Left lobe of liver (tissue), 2 donors: ENCODE measurements around the gene ACER3. TPM values are rescaled to one million over a fixed set of nuclear protein-coding genes. Genes with fewer than 3 reads are reported as not detected.
"Not testable (repeated sequence)": the region's sequence is repeated elsewhere in the genome, so short reads cannot be mapped to it uniquely, and the experiment has no call there.

Experiments
- ATAC-seq: fragments of 200-7000 bp; cut with Tn5 transposase; one replicate; pipeline ENCODE4 v1.9.1; 2020; ENCODE audit warnings: mild to moderate bottlenecking, moderate library complexity
- DNase-seq: peaks from one replicate; pipeline ENCODE4 v3.0.0-alpha.2; 2020; ENCODE audit warnings: low spot score
- total RNA-seq: library from RNA; stranded (reverse); gene quantifications from one replicate; pipeline ENCODE4 v1.2.1, GENCODE V29; 2021
- donor health status: DM: no; HTN: no; CAD: no; lungs with moderate emphysema.
- donor health status: DM: no; HTN: yes; CAD: no.

Gene ACER3
- total RNA-seq, 1 donor from 2014 or later = 4.8 TPM

- ATAC-seq, DNase-seq: not testable (repeated sequence)
These were observed 2.1 kb downstream of the ACER3 start for GRCh38 chr11:76862794-76863193.

DNA sequence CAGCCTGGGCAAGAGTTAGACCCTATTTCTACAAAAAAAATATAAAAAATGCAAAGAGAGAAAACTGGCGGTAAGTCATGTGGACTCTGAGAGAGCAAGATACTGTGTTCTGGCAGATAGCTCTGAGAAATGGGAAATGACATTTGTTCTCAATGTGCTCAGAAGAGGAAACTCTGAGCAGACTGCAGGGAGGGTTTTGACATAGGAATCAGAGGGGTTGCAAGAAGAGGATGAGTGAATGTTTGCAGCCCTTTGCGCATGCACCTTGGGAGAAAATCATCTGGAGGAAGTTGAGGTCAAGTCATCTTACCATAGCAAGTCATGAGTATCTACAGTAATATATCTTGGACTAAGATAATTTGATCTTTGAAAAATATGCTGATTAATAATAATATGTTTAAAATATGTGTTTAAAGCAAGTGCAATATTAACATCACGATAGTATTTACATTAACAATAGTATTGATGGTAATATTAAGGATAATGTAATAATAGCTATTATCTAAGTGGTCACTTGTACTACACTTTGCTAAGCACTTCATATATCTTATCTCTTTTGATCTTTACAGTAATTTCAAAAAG, 2.6 kb downstream of the ACER3 start:
- ATAC-seq = no peak
- no peak for DNase-seq

GRCh38 chr11:76872959-76873827, 12.5 kb downstream of the ACER3 start:
- ATAC-seq (no peak), DNase-seq (no peak)

- DNase-seq (no peak), ATAC-seq (no peak)
These were observed 17.3 kb downstream of the ACER3 start for GRCh38 chr11:76878014-76878413.

- DNase-seq (no peak), ATAC-seq (no peak)
These were observed 19.6 kb downstream of the ACER3 start for GRCh38 chr11:76880314-76880713.

GRCh38 chr11:76880956-76881355, 20.2 kb downstream of the ACER3 start:
- ATAC-seq (no peak), DNase-seq (no peak)

DNA sequence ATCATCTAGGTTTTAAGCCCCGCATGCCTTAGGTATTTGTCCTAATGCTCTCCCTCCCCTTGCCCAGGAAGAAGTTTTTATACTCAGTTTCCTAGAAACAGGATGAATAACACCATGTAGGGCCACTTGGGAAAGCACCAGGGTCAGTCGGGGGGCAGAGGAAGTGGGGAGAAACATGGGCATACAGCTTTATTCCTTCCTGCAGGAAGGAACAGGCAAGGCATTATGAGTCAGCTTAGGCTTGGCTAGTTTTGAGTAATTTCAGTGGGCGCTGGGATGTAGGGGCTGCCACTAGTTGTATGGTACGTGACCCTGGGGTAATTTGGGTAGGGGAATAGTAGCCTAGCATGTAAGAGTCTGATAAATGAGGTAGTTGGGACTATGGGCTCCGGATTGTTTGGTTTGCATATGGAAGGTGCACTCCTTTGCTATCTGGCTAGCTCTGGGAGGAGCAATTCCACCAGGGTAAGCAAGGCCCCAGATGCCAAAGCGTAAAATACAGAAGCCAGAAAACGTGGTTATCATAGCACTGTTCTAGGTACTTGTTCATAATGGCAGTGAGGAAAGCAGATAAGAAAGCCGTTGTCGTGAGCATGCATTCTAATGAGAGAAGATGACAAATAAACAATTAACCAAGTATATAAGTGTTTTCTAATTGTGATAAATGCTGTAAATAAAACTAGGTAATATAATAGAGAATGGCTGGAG, 24.8 kb downstream of the ACER3 start:
- no peak for DNase-seq
- no peak for ATAC-seq

GRCh38 chr11:76888989-76889388, 28.3 kb downstream of the ACER3 start:
- ATAC-seq (no peak), DNase-seq (no peak)

DNA sequence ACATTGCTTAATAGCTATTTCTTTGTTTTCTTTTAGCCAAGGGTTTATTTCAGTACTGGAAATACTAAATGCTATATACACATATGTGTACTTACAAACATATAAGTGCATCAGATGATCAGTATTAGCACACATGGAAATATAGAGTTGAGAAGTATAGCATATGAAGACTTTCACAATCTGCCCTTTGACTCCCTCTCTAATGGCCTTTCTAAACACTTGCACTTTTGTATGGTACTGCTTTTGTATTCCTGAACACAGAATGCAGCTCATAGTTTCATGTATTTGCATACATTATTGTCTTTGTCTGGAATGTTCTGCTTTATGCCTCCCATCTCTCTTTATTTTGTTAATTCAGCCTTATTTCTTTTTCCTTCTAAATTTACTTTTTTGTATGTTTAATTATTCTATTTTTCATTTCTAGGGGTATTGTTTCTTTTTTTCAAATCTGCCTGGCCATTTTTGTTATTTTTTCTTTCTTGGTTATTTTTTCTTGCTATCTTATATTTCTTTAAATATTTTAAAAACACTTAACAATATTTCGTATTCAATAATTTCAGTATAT, 28.8 kb downstream of the ACER3 start:
- ATAC-seq = peak; percentile 56
- DNase-seq = no peak

DNA sequence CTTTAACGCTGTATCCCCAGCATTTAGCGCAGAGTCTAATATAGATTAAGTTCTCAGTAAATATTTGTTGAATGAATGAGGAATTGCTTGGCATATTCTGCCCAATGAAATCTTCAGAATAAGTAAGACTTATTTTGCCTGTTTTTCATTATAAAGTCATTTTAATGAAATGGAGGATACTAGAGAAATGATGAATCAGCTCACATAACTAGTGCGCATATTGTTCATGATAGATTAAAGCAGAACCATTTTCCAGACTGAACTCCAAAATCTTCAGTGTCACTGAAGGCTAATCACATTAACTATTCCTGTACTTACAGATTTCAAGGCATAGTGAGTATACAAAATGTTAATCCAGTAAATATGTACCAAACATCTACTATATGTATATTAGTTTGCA, 29.6 kb downstream of the ACER3 start:
- ATAC-seq (no peak), DNase-seq (no peak)

DNA sequence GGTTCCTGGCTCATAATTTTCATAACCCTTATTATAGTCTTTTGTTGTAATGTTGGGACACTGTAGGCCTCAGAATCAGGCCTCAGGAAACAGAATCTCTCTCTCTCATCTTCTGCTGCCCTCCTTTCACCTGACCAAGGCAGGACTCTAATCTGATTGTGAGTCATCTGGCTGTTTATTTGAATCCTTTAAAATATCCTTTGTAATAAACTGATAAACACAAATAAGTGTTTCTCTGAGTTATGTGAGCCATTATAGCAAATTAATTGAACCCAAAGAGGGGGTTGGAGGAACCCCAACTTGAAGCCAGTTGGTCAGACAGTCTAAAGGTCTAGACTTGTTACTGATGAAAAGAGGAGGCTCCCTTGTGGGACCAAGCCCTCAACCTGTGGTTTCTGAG, 30.6 kb downstream of the ACER3 start:
- no peak for DNase-seq
- no peak for ATAC-seq

DNA sequence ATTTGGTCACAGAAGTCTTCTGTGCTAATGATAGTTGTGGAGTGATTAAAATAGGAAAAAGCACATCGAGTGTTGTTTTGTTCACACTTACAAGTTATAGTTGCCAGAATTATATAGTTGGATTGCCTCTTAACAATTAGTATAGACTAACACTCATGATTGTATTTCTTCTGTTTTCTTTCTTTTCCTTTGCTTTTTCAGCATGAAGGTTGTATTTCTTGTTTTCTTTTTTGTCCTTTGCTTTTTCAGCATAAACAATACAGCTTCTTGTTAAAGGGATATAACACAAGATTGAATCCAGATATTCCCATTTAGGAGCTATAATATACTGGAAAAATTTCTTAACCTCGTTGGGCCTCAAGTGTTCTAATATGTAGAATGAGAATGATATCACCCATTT, 31.1 kb downstream of the ACER3 start:
- ATAC-seq (no peak), DNase-seq (no peak)

DNA sequence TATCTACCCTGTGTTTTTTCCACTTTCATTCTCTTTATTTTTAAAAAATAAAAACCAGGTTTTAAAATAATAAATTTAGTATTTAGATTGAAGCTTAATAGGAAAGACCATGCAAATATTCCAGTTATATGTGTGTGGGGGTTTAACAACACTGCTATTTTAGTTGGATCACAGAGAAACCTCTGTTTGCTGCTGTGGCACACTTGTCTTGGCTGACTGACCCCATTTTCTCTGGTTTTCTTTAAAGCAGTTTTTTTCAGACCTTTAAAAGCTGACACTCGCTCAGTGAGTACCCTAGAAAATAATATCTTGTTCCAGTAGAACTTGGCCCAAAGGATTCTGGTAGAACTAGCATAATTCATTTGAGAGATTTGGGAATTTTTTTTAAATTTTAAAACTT, 31.6 kb downstream of the ACER3 start:
- ATAC-seq = no peak

DNA sequence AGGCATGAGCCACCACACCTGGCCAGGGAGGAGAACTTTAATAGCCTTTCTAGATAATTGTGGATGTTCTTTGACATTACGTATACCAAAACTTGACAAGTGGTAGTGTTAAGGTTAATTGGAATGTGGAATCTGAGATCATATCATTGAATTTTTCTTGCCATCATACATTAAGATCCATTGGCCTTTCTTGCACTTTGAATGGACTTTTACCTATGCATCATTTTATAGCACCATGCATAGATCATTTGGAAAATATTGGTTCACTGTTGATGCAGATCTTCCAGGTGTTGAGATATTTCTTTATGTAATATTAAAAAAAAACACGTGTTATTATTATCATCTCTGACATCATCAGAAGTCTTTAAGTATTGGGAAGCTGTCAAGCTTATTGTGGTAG, 36.5 kb downstream of the ACER3 start:
- ATAC-seq = no peak
- no peak for DNase-seq

More for the DNA sequence above, 31.6 kb downstream of the ACER3 start:
- DNase-seq = no peak

DNA sequence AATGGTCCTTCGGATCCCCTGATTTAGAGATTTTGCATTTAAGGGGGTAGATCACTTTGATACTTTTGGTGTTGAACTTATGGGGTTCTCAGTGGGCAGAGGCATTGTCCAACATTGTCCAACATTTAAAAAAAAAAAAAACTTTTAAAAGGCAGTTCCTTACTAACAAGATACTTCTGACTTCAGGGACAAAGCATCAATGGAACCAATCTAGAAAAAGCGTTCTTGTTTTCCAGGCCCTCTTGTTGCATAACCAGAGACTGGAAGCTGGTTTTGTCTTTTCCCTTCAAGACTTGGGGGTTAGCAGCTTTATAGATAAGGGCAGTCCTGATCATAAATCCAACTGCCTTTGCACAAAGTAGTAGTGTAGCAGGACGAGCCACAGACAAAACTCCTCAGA, 40.4 kb downstream of the ACER3 start:
- no peak for DNase-seq

GRCh38 chr11:76901622-76902021, 40.9 kb downstream of the ACER3 start:
- DNase-seq, ATAC-seq: not testable (repeated sequence)

More for the DNA sequence above, 40.4 kb downstream of the ACER3 start:
- ATAC-seq = no peak

DNA sequence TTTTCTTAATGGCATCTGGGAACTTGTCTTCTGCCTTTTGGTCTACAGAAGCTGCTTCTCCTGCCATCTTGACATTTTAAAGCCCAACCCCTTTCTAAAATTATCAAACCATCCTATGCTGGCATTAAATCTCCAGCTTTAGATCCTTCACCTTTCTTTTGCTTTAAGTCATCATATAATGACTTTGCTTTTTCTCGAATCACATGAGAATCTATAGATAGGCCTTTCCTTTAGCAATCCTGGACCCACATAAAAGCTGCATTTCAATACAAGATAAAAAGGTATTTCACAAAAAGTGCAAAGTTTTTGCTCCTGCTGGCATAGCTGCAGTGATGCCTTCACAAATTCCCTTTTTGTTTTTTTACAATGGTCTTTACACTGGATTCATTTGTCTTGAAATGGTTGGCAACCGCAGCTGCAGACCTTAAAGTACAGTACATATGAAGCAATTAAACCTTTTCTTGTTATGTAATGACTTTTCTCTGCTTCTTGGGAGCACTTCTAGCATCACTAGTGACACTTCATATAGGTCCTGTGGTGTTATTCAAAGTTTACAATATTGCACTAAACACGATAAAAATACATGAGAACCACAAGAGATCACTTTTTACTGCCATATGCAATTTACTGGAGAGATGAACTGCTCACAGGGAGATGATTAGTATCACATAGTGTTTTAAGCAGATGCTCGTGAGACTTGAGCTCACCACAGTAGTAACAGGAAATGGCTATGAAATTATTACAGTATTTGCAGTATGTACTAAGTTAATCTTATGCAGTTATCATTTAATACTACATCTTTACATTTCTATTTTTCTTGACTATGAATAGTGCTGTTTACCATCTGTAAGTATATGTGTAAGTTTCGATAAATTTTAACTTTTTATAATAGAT, 41.6 kb downstream of the ACER3 start:
- DNase-seq (no peak), ATAC-seq (no peak)

GRCh38 chr11:76903325-76903724, 42.6 kb downstream of the ACER3 start:
- no peak for ATAC-seq
- DNase-seq = no peak

- ATAC-seq = no peak
- no peak for DNase-seq
These were observed 50.1 kb downstream of the ACER3 start for GRCh38 chr11:76910620-76911414.

DNA sequence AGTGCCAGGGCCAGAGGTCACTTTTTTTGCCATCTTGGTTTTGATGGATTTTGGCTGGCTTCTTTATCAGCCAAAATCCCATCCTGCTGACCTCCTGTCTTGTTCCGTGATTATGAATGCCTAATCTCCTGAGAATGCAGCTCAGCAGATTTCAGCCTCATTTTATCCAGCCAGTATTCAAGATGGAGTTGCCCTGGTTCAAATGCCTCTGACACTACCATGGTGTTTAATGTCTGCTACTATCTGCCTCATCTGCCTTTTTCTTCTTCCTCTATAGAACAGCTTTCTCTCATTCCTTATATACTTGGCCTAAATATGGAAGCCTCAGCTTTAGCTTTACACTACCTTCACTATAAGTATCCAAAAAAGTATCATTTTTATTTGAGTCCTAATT, 50.7 kb downstream of the ACER3 start:
- ATAC-seq = no peak
- no peak for DNase-seq
